Mesodermal cell (in vitro differentiated cells): Measurements from ENCODE around the gene ALG6.
"Not testable (repeated sequence)": the region's sequence is repeated elsewhere in the genome, so short reads cannot be mapped to it uniquely, and the experiment has no call there.

Experiments used
- H3K27ac ChIP-seq: 2 replicates; pipeline ENCODE4 v1.7.0; 2013; ENCODE audit warnings: mild to moderate bottlenecking, low read depth, low read length, moderate library complexity; ENCODE audit not compliant: severe bottlenecking
- H3K36me3 ChIP-seq: 2 replicates; pipeline ENCODE4 v1.7.1; 2013; ENCODE audit warnings: mild to moderate bottlenecking, low read length, moderate library complexity; ENCODE audit not compliant: control insufficient read depth, insufficient read depth
- H3K4me1 ChIP-seq: one replicate; pipeline ENCODE4 v1.7.1; 2013; ENCODE audit warnings: mild to moderate bottlenecking, low read length; ENCODE audit not compliant: insufficient read depth, control insufficient read depth, poor library complexity, severe bottlenecking
- H3K4me3 ChIP-seq: 2 replicates; pipeline ENCODE4 v1.7.0; 2013; ENCODE audit warnings: low read length, control low read depth, mild to moderate bottlenecking; ENCODE audit not compliant: insufficient read depth, poor library complexity, severe bottlenecking; ENCODE audit errors: extremely low read depth
- H3K9me3 ChIP-seq: 2 replicates; pipeline ENCODE4 v1.7.1; 2013; ENCODE audit warnings: mild to moderate bottlenecking, low read length, moderate library complexity; ENCODE audit not compliant: control insufficient read depth
- WGBS, 2 experiments: methylation state at CpG; one replicate each; pipeline ENCODE4 v1.1.5; 2013; ENCODE audit warnings: missing lambda C conversion rate in 2 of 2; ENCODE audit not compliant: insufficient coverage in 2 of 2; 5-methylcytosine and 5-hydroxymethylcytosine counted together

The ALG6 gene

DNA sequence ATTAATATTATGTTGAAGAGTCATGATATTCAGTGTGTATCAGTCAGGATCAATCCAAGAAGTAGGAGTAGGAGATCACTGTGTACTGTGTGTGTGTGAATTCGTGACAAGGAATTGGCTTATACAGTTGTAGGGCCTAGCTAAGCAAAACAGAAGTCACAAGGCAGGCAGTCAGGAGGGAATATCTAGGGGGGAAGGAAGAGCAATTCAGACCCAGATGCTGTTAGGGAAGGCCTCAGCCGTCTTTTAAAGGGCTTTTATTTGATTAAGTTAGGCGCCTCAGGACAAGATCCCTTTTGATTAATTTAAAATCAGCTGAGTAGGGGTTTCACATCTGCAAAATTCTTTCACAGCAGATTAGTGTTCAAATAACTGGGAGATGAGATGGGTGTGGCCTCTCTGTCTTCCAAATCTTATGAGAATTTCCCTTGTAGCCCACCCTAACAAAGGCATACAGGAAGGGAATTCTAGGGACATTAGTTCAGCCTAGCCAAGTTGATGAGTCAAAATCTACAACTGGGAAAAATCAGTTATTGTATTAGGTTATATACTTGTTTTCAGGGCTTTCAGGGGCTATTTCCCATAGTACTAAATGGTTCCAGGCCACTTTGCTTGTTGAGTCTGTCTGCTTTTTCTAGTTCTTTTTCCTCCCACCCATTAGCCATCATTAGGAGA, 47.4 kb downstream of the ALG6 start:
- Histone ChIP-seq H3K4me3 (no peak overlapping the region), H3K4me1 (no peaks in the 10 kb centered on the region), H3K9me3 (no peaks in the 10 kb centered on the region), H3K27ac (no peak overlapping the region), H3K36me3 (no peaks in the 10 kb centered on the region)
- 92 to 100% methylated on average over 2 to 3 of the region's 3 CpGs for WGBS, 2 experiments

DNA sequence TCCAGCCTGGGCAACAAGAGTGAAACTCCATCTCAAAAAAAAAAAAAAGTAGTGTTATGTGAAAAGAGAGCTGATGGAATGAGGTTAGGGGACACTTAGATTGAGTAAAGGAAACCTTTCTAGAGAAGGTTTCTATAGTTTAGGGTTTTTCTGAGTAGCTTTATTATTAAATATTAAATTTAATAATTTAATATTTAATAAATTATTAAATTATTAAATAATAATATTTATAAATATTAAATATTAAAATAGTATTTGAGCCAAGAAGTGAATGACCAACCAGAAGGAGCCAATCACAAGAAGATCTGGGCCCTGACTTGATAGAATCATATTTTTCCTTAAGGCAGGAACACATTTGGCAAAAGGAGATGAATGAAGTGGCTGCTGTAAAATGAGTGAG, 50.7 kb downstream of the ALG6 start:
- no peak overlapping the region for H3K27ac ChIP-seq
- no peaks in the 10 kb centered on the region for H3K4me1 ChIP-seq
- no peaks in the 10 kb centered on the region for H3K36me3 ChIP-seq
- H3K4me3 ChIP-seq: no peak overlapping the region
- no peaks in the 10 kb centered on the region for H3K9me3 ChIP-seq

DNA sequence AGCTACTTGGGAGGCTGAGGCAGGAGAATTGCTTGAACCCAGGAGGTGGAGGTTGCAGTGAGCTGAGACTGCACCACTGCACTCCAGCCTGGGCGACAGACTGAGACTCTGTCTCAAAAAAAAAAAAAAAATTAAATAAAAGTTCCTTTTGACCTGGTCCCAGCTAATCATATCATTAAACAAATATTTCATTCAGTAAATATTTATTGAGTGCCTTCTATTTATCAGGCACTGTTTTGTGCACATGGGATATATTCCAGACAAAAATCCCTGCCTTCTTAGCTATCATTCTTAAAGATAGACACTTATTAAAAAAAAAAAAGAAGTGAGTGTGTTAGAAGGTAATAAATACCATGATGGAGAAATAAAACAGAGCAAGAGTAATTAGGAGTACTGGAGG, 53.3 kb downstream of the ALG6 start:
- H3K27ac ChIP-seq, H3K4me1 ChIP-seq, H3K9me3 ChIP-seq, H3K4me3 ChIP-seq, H3K36me3 ChIP-seq: not testable (repeated sequence)
- WGBS, 2 experiments: no CpG with 5 or more reads among the region's 1 CpG

DNA sequence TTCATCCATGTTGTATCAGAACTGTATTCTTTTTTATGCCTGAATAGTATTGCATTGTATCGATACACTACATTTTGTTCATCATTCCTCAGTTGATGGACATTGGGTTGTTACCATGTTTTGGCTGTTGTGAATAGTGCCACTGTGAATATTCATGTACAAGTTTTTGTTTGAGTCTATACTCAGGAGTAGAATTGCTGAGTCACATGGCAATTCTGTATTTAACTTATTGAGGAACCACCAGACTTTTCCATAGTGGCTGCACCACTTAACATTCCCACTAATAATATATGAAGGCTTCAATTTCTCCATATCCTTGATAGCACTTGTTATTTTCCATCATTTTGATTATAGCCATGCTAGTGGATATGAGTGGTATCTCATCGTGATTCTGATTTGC, 56.2 kb downstream of the ALG6 start:
- no peak overlapping the region for H3K4me3 ChIP-seq
- H3K27ac ChIP-seq: no peak overlapping the region
- WGBS, 2 experiments: no CpG with 5 or more reads among the region's 2 CpGs
- H3K9me3 ChIP-seq: no peaks in the 10 kb centered on the region
- H3K36me3 ChIP-seq: no peaks in the 10 kb centered on the region
- no peaks in the 10 kb centered on the region for H3K4me1 ChIP-seq

DNA sequence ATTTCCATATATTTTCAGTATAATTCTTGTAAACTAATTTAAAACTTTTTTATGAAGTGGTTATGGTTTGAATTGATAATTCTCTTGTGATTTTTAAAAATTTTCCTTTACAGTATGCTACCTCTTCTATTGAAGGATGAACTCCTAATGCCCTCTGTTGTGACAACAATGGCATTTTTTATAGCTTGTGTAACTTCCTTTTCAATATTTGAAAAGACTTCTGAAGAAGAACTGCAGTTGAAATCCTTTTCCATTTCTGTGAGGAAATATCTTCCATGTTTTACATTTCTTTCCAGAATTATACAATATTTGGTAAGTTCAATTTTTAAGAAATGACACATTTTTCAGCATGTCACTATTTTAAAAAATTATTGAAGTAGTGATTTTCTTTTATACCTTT, 61.4 kb downstream of the ALG6 start:
- Histone ChIP-seq H3K4me1 (no peaks in the 10 kb centered on the region), H3K36me3 (no peaks in the 10 kb centered on the region), H3K4me3 (no peak overlapping the region), H3K9me3 (peaks cover 3% of the 10 kb centered on the region), H3K27ac (no peak overlapping the region)

DNA sequence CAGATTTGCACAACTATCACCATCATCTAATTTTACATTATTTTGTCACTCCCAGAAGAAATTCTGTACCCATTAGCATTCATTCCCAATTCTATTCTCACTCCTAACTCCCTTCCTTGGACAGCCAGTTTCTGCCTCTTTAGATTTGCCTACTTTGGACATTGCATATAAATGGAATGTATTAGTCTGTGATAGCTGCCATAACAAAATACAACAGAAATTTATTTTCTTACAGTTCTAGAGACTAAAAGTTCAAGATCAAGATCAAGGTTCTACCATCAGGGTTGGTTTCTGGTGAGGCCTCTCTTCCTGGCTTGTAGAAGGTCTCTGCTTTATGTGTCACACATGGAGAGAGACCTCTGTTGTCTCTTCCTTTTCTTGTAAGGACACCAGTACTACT, 61.9 kb downstream of the ALG6 start:
- Histone ChIP-seq H3K4me1 (no peaks in the 10 kb centered on the region), H3K27ac (no peak overlapping the region), H3K4me3 (no peak overlapping the region), H3K36me3 (no peaks in the 10 kb centered on the region), H3K9me3 (peaks cover 3% of the 10 kb centered on the region)

DNA sequence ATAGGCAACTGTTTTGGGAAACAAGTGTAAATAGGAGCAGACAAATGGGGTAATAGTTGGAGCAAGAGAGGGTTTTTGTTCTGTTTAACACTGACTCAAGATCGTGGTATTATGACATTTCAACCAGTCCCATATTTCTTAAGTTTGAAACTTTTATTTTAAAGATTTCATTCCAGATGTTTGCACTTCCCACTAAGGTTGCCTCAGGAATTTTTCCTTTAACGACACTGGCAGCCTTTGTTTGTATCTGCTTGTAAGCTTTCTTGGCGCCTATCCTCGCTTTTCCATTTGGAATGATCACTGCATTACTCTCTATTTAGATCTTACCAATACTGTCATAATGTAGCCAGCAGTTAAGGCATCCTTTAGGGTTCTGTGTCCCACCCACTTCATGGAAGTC, 67.7 kb downstream of the ALG6 start:
- no peak overlapping the region for H3K4me3 ChIP-seq
- peaks cover 3% of the 10 kb centered on the region for H3K9me3 ChIP-seq
- no peaks in the 10 kb centered on the region for H3K36me3 ChIP-seq
- 83 to 92% methylated on average over 3 of the region's 4 CpGs for WGBS, 2 experiments
- H3K27ac ChIP-seq: no peak overlapping the region
- H3K4me1 ChIP-seq: no peaks in the 10 kb centered on the region

DNA sequence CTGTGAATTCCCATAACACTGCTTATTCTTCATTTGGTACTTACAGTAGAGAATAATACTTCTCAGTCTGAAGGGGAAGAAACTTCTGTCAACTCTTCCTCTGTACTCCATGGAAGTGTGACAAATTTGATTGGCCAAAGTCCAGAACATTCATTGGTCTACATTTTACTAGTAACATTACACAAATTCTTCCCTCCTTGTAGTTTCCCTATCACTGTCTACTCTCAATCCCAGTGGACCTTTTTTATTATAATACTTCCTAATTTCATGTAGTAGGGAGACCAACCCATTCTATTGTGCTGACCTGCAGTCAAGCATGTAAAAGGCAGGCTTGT, 74.7 kb downstream of the ALG6 start:
- Histone ChIP-seq H3K4me3 (no peak overlapping the region), H3K27ac (no peak overlapping the region), H3K36me3 (no peaks in the 10 kb centered on the region), H3K4me1 (no peaks in the 10 kb centered on the region), H3K9me3 (no peaks in the 10 kb centered on the region)

DNA sequence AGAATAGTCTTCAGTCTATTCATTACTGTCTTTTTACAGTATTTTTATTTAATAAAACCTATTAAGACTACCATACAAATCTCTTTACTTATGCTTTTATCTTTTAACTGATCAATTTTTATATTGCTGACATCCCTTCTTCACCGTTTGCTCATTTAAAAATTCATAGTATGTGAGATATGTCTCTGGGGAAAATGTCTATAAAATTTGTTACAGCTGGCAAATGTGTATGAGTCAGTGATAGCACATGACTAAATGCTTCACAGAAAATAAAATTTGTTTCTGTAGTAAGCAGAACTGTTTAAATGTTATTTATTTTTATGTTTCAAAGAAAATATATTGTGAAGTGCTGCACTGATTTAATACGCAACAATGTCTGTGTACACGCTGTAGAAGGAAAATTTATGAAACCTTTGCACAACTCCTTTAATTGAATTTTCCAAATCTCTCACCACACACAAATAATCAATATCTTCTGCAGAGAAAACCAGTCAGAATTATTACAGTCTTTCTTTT, 81.4 kb downstream of the ALG6 start:
- Histone ChIP-seq H3K4me3 (no peak overlapping the region), H3K9me3 (no peaks in the 10 kb centered on the region), H3K4me1 (no peaks in the 10 kb centered on the region), H3K36me3 (no peaks in the 10 kb centered on the region), H3K27ac (no peak overlapping the region)
- no CpG with 5 or more reads among the region's 3 CpGs for WGBS, 2 experiments

DNA sequence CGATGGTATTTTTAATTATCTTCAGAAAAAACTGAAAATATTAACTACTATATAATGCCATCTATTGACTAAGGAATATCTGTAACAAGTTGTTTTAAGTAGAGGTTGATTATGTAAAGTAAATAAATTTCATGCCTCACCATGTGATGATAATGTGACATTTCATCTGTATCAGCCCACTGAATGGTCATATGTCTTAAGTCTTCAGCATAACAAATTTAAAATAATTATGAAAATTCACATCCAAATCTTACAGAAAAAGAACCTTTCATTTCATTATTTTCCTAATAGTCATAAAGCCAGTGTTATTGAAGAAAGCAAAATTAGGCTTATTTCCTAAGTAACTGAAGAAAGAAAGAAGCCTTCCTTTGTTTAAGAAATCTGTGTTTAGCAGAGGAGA, 83.0 kb downstream of the ALG6 start:
- H3K36me3 ChIP-seq: no peaks in the 10 kb centered on the region
- no peaks in the 10 kb centered on the region for H3K4me1 ChIP-seq
- no peak overlapping the region for H3K27ac ChIP-seq
- no CpG with 5 or more reads among the region's 1 CpG for WGBS, 2 experiments
- H3K4me3 ChIP-seq: no peak overlapping the region
- no peaks in the 10 kb centered on the region for H3K9me3 ChIP-seq

DNA sequence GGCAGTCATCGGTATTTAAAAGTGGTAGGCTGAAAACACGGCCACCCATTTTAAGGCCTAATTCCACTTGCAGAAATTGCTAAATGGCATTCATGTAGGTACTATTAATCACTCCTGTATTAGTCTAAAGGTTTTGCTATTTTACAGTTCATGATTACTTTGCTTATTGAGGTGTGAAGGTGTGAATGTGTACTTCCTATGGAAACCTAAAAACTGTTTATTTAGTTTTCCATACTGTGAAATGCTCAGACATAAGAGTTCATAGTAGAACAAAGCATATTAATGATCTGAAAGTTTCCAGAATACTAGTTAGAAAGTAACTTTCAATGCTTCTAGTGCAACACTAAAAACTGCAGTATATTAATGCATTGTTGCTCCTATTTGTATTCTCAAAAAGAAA, 85.8 kb downstream of the ALG6 start:
- no CpG with 5 or more reads among the region's 2 CpGs for WGBS, 2 experiments
- Histone ChIP-seq H3K9me3 (no peaks in the 10 kb centered on the region), H3K36me3 (no peaks in the 10 kb centered on the region), H3K4me3 (no peak overlapping the region), H3K27ac (no peak overlapping the region), H3K4me1 (no peaks in the 10 kb centered on the region)

DNA sequence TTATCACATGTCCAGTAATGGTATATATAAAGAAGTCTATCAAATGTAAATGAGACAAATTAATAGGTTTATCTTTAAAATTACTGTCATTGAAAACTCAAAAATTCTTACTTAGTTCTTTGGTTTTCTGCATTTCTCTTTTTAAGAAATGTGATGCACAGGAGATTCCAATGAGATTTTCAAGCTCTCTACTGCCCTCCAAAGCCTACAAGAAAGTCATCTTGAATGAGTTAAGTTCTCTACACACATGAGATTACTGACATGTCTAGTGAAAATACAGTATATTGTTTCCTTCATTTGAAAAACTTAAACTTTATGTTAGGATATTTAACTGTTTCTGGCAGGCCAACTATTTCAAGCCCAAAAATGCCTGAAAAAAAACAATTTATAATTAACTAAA, 86.8 kb downstream of the ALG6 start:
- H3K27ac ChIP-seq: no peak overlapping the region
- no peaks in the 10 kb centered on the region for H3K4me1 ChIP-seq
- H3K4me3 ChIP-seq: no peak overlapping the region
- H3K9me3 ChIP-seq: no peaks in the 10 kb centered on the region
- H3K36me3 ChIP-seq: no peaks in the 10 kb centered on the region
